ENCODE results near the gene SPOCK1.

Gene SPOCK1

DNA sequence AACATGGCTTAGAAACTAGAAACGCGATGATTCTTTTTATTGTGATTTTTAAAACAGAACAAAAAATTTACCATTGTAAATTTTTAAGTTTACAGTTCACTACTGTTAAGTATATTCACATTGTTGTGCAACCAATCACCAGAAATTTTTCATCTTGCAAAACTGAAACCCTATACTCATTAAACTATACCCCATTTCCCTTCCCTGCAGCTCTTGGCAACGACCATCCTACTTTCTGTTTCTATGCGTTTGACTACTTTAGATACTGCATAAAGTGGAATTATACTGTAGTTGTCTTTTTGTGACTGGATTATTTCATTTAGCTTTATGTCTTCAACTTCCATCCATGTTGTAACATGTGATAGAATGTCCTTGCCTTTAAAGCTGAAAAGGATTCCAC, 52.5 kb downstream of the SPOCK1 start:
- Histone ChIP-seq H3K27me3 (no peaks in the 10 kb centered on the region), H3K4me3 (ENCODE audit: low read depth, low read length) (no peak overlapping the region), H3K9me3 (no peaks in the 10 kb centered on the region), H3K36me3 (no peaks in the 10 kb centered on the region), H3K4me1 (no peaks in the 10 kb centered on the region)
- TF ChIP-seq, protein P1, sequence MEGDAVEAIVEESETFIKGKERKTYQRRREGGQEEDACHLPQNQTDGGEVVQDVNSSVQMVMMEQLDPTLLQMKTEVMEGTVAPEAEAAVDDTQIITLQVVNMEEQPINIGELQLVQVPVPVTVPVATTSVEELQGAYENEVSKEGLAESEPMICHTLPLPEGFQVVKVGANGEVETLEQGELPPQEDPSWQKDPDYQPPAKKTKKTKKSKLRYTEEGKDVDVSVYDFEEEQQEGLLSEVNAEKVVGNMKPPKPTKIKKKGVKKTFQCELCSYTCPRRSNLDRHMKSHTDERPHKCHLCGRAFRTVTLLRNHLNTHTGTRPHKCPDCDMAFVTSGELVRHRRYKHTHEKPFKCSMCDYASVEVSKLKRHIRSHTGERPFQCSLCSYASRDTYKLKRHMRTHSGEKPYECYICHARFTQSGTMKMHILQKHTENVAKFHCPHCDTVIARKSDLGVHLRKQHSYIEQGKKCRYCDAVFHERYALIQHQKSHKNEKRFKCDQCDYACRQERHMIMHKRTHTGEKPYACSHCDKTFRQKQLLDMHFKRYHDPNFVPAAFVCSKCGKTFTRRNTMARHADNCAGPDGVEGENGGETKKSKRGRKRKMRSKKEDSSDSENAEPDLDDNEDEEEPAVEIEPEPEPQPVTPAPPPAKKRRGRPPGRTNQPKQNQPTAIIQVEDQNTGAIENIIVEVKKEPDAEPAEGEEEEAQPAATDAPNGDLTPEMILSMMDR (IDR thresholded peaks at IDR 0.05; ENCODE audit: low read depth, low read length): no peak
- DNase-seq: no peak

DNA sequence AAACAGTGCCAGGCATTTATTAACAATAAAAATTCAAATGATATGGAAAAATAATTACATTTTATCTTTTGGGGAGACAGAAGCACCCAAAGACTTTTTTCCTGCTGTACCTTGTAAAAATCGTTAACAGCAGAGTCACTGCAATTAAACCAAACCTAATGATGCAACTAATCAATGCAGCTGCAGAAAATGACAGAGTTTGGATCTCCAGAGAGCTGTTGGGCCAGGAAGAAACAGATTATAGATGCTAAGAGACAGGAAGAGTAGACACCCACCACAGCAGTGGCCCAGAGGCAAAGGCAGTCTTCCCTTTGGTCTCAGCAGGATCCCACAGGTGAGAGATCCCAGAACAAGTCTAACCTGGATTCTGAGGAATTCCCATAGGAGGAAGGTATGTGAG, 53.0 kb downstream of the SPOCK1 start:
- Histone ChIP-seq H3K4me3 (ENCODE audit: low read depth, low read length) (no peak overlapping the region), H3K27me3 (no peaks in the 10 kb centered on the region), H3K9me3 (no peaks in the 10 kb centered on the region), H3K4me1 (no peaks in the 10 kb centered on the region), H3K36me3 (no peaks in the 10 kb centered on the region)
- TF ChIP-seq, protein P1 (IDR thresholded peaks at IDR 0.05; ENCODE audit: low read depth, low read length): no peak
- DNase-seq: no peak

DNA sequence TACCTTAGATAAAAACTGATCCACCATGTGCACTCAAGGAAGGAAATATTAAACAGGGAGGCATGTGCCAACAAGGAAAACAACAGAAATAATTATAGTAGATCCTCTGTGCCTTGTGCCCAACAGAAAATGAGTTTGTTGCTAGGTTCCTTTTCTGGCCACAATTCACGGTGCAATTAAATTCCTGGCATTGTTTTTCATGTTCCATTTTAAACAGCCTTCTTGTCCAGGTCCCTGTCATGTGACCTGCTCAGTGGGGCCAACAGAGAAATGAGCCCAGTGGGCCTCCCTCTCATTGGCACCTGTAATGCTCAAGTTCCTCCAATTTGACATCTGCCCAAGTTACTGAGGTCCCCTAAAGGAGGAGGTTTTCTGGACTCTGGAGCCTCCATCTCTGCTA, 56.5 kb downstream of the SPOCK1 start:
- H3K27me3 ChIP-seq: no peaks in the 10 kb centered on the region
- no peak for DNase-seq
- H3K4me3 ChIP-seq (ENCODE audit: low read depth, low read length): no peak overlapping the region
- H3K9me3 ChIP-seq: no peaks in the 10 kb centered on the region
- no peaks in the 10 kb centered on the region for H3K36me3 ChIP-seq
- TF ChIP-seq, protein P1 (IDR thresholded peaks at IDR 0.05; ENCODE audit: low read depth, low read length): no peak
- H3K4me1 ChIP-seq: no peaks in the 10 kb centered on the region

GRCh38 chr5:137441476-137441875, 57.6 kb downstream of the SPOCK1 start:
- TF ChIP-seq, protein P1 (IDR thresholded peaks at IDR 0.05; ENCODE audit: low read depth, low read length): no peak
- no peaks in the 10 kb centered on the region for H3K4me1 ChIP-seq
- no peaks in the 10 kb centered on the region for H3K36me3 ChIP-seq
- no peaks in the 10 kb centered on the region for H3K9me3 ChIP-seq
- DNase-seq: no peak
- no peak overlapping the region for H3K4me3 ChIP-seq (ENCODE audit: low read depth, low read length)
- H3K27me3 ChIP-seq: no peaks in the 10 kb centered on the region

GRCh38 chr5:137440795-137441194, 58.3 kb downstream of the SPOCK1 start:
- no peak for DNase-seq
- no peaks in the 10 kb centered on the region for H3K4me1 ChIP-seq
- H3K4me3 ChIP-seq (ENCODE audit: low read depth, low read length): no peak overlapping the region

GRCh38 chr5:137439645-137440044, 59.5 kb downstream of the SPOCK1 start:
- Histone ChIP-seq H3K4me1 (no peaks in the 10 kb centered on the region), H3K36me3 (no peaks in the 10 kb centered on the region), H3K9me3 (no peaks in the 10 kb centered on the region), H3K4me3 (ENCODE audit: low read depth, low read length) (no peak overlapping the region), H3K27me3 (no peaks in the 10 kb centered on the region)
- TF ChIP-seq, protein P1 (IDR thresholded peaks at IDR 0.05; ENCODE audit: low read depth, low read length): no peak
- no peak for DNase-seq

More at GRCh38 chr5:137440795-137441194, 58.3 kb downstream of the SPOCK1 start:
- H3K36me3 ChIP-seq: no peaks in the 10 kb centered on the region
- H3K9me3 ChIP-seq: no peaks in the 10 kb centered on the region
- TF ChIP-seq, protein P1 (IDR thresholded peaks at IDR 0.05; ENCODE audit: low read depth, low read length): no peak
- H3K27me3 ChIP-seq: no peaks in the 10 kb centered on the region

All from BE2C (cell line).